H1 (cell line): ENCODE measurements around the gene ABCC6. TPM values are rescaled to one million over a fixed set of nuclear protein-coding genes. Genes with fewer than 3 reads are reported as not detected.

Source experiments
- BCL11A ChIP-seq, 2 experiments: IDR thresholded peaks; one replicate each; pipeline ENCODE4 v1.6.1; 2011; ENCODE audit warnings: low read depth in 2 of 2, low read length in 2 of 2, mild to moderate bottlenecking in 2 of 2
- HDAC2 ChIP-seq, 2 experiments: fragments of 300-600 bp in 1 of 2; sonication (generic) in 1 of 2; IDR thresholded peaks; 2 replicates each; pipeline ENCODE4 v1.6.1; 2011 to 2012; ENCODE audit warnings: low read depth in 2 of 2, low read length in 2 of 2, mild to moderate bottlenecking in 2 of 2, moderate library complexity in 2 of 2, borderline replicate concordance in 1 of 2, inconsistent platforms in 1 of 2
- NRF1 ChIP-seq: IDR thresholded peaks from 2 replicates; pipeline ENCODE4 v1.6.1; 2011; ENCODE audit warnings: mild to moderate bottlenecking, low read depth, low read length, improper control_type of control experiment
- PHF8 ChIP-seq: fragments of 200-600 bp; sonication (generic); conservative IDR thresholded peaks from 2 replicates; pipeline ENCODE4 v1.7.1; 2012; ENCODE audit warnings: low read depth, mild to moderate bottlenecking, inconsistent platforms, low read length, moderate library complexity
- SIX5 ChIP-seq: IDR thresholded peaks from 2 replicates; pipeline ENCODE4 v1.6.1; 2011; ENCODE audit warnings: mild to moderate bottlenecking, low read depth, low read length
- polyA plus RNA-seq, 7 experiments: library from polyadenylated mRNA; depleted of rRNA in 3 of 7; stranded (reverse) in 5 of 7; unstranded in 2 of 7; fragments of >200 nt in 5 of 7; fragments of 200-250 nt in 2 of 7; gene quantifications; 1 replicate in 5 of 7; 2 replicates in 1 of 7; 4 replicates in 1 of 7; pipeline versions ENCODE4 v1.2.1 to v1.2.3, GENCODE V29; 2011 to 2013; ENCODE audit warnings: missing spikeins in 2 of 7, mixed read lengths in 2 of 7
- total RNA-seq: library from RNA; stranded (reverse); fragmentation: NEBNext Ultra II Directional; extraction: Animal tissue kit (Norgen Biotek cat#: 25700); gene quantifications from 2 replicates; pipeline ENCODE4 v1.2.1, GENCODE V29; 2021

The ABCC6 gene
- total and polyA plus RNA-seq, 2 of the 8 experiments (the other 6 are each of a cell fraction or from before 2014, with no cell fraction given) = 1.6 to 1.8 TPM

GRCh38 chr16:16184594-16184993, 38.7 kb downstream of the ABCC6 start (continued):
- TF ChIP-seq PHF8 = no peak
- no peak for TF ChIP-seq SIX5
- no peak for TF ChIP-seq BCL11A (IDR thresholded peaks at IDR 0.05; ENCODE audit: low read depth in 2 of 2, low read length in 2 of 2)
- no peak for TF ChIP-seq HDAC2 (IDR thresholded peaks at IDR 0.05; ENCODE audit: borderline replicate concordance in 1 of 2, low read depth in 2 of 2, low read length in 2 of 2)
- no peak for TF ChIP-seq NRF1
- TF ChIP-seq, all 59 proteins: peak for 0
